Activated CD4-positive, alpha-beta T cell treated with anti-CD3 and anti-CD28 coated beads for 1 hour (primary cell): ENCODE data around the gene SLIT3.

ENCODE experiments used
- DNase-seq: peaks from one replicate; pipeline ENCODE4 v3.0.0-alpha.2; 2020

SLIT3 gene

DNA sequence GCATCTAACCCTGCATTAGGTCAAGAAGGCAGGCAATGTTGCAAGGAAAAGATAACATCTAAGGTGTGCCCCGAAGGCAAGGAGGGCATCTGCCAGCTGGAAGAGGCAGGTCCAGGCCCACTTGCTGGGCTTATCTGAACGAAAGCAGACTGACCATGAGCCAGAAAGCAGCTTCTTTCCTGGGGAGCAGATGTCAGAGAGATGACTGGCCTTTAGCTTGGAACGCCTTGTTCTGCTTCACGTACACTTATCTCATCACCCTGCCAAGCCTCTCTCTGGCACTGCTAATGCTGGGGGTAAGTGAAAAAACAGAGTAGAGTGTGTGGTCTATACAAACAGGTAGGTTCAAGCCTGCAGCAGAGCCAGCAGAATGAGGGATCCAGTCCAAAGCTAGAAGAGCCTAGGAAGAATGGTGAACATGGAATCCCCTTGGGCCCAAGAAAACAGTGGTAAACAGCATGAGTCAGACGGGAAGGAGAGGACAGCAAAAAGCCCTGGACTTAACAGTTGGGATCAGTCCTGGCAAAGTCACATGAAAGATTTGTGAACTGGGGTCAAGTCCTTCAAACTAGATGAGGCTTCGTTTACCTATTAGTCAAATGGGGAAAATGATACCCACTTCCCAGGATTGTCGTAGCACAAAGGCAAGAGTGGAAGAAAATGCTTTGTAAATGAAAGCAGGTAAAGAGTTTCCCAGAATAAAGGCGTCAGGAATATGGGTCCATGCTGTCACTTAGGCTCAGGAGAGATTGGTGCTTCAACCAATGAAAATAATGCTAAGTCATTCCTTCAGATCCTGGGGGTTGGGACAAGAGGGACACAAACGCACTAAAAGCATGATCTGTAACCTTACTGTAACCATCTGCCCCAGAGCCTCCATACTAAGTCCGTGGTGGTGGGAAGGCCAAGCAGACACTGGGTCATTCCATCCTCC is 200.9 kb downstream of the SLIT3 start:
- no peak for DNase-seq

DNA sequence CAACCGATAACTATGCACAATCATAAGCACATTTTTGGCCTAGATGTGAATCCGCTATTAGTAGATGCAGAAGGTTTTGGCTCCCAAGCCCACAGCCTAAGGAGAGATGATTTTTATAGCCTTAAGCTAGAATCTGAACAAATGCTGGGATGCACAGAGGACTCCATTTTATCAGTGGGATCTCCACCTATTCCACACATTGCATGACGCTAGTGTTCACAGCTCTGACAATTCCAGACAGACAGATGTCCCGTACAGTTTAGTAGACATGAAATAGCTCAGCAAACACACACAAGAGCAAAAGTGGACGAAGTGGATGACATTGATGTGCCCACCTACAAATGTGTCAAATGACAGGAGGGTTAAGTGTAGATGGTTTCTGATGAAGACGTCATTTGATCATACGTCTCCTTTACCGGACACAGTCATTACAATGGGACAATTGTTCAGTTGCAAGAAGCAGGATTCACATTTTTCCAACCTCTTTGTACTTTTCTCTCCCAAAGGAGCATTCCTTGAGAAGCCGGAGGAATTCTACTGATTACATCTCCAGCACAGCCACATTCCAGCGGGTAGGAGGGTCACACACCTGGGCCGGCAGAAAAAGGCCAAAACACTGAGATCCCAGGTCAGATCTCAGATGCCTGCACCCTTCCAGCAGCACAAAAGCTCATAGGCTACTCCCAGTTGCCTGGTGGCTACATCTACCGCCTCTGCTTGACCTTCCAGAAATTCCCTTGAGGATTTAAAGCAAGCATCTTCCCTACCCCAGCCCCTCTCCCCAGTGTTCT is 202.4 kb downstream of the SLIT3 start:
- DNase-seq = no peak

GRCh38 chr5:169097374-169098326 is 203.3 kb downstream of the SLIT3 start:
- DNase-seq = no peak

- no peak for DNase-seq
Measured at GRCh38 chr5:169095976-169096375, 205.0 kb downstream of the SLIT3 start.

GRCh38 chr5:169095410-169095960 is 205.5 kb downstream of the SLIT3 start:
- no peak for DNase-seq

DNA sequence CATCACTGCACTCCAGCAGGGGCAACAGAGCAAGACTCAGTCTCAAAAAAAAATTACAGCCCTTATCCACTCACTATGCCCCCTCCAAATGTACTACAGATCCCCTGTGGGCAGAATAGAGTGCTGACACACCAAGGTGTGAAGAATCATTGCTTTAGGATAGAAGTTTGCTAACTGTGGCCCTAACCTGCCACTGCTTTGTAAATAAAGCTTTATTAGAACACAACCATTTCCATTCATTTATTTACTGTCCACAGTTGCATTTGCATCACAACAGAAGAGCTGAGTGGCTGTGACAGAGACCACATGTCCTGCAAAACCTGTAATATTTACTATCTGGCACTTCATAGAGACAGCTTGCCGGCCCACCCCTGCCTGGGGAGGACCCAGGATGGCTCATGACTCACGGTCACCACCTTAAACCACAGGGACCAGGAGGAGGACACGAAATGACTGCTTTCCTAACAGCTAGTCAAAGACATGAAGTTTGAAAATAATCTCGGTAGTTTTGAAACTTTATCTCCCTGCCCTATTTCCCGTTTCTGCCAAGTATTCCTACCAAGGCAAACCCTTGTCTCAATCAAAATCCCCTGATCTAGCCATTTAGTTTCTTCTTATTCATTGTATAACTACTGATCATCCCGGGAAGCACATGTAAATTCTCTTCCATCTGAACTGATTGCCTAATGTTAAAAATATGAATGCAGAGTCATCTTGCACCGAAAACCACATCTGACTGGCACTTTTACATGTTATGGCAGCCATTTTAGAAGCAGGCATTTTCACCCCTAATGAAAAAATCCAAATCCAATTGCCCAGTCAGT is 206.1 kb downstream of the SLIT3 start:
- DNase-seq = no peak

- no peak for DNase-seq
Measured at GRCh38 chr5:169091396-169091980, 209.5 kb downstream of the SLIT3 start.

DNA sequence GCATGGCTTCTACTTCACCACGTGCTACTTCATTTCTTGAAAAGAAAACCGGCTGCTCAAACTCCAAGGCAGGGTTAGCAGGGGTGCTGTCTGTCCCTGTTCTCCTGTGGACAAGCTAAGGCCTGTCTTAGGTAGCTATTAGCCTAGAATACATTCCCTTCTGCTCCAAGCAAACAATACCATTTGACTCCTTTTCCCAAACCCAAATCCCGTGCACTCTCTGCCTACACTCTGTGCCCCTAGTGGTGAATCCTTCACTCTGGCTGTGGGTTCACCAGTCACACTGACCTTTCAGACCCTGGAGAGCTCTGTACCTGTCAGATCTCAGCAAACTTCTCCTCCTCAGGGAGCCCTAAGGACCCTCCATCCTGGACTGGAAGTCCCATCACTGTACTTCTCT is 211.6 kb downstream of the SLIT3 start:
- no peak for DNase-seq

GRCh38 chr5:169088028-169088725 is 212.8 kb downstream of the SLIT3 start:
- no peak for DNase-seq

DNA sequence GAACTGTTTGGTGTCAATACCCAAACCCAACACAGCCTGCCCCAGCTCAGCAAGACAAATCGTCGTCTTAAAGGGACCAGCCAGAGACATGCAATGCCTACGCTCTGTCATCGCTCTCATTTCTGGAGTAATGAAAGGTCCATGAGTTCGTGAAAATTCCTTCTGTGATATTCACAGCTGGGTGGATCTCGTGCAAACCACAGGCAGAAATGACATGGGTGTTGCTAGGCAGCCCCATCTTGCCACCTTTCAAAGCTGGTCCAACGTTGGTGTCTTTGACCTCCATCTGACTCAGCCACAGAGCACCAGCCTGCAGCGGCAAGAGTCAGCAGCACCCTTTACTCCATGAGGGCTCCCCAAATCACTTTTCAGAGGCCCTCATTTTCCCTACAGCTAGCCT is 215.3 kb downstream of the SLIT3 start:
- DNase-seq = no peak

- DNase-seq = no peak
Measured at GRCh38 chr5:169085212-169085611, 215.7 kb downstream of the SLIT3 start.

DNA sequence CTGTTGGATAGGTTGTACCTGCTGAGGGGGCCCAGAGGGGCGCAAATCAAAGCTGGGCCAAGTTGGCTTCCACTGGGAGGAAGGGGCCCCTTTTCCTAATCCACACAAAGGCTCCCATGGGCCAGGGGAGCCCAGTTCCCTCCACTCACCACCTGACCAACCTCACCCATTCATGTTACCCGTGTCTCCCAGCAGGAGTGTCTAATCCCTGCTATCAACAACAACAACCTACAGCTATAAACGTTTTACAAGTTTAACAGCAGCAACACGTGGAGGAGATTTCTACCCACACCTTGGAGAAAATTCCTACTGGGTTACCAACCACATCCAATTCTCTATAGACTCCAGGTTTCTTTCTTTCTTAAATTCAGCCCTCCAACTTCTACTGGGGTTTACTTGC is 216.2 kb downstream of the SLIT3 start:
- DNase-seq = no peak

DNA sequence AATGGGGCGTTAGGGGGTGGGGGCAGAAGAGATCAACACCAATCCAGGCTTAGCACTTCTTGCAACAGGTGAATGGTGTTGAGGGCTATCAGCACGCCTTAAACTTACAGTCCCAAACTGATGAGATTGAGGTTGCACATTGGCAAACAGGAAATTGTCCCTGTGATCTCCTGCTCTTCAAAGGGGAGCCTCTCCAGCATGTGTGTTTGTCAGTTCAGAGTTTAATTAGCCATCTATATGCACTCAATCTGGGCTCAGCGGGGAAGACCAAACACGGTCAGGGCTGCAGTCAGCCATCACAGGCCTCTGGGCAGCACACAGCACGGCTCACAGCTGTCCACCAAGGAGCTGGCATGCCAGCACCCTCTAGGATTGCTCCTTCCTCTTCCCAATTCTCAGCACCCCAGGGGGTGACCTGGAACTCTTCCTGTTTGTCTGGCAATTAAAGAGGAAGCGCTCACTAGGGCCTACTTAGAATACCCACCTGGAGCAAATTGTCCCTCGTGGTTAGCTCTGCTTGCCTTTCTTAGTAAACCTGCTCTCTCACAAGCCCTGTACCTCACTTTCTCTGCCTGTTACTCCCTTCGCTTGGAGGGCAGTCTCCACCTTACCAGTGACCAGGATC is 217.4 kb downstream of the SLIT3 start:
- DNase-seq = no peak

DNA sequence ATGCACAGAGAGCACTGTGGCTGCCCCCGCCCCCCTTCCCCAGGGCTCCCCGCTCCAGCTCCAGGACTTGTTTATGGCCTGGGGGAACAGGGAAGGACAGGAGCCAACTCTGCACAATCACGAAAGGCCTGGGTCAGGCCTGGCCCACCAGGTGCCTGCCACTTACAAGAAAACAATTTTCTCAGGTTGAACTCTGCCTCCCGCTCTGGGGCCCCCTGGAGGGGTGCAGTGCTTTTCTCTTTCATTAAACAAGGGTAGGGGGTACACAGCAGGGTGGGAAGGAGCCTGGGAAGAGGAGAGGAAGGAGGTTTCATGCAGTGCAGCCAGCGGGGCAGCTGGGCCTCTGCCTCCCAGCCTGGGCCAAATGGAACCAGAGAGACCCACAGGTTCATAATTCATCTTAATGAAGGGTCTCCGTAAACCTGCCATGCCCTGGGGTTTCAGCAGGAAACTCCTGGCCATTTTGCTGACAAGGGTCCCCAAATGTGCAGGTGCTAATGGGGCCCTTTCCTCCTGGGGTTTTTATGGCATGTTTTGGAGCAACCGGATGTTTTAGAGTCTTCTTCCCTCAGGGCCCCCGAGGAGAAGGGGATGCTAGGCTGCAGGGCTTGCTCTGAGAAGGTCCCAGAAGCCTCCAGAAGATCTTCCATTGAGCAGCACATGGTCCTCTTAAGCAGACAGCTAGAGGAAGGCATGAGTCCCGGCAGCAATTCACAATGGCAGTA is 219.8 kb downstream of the SLIT3 start:
- no peak for DNase-seq

DNA sequence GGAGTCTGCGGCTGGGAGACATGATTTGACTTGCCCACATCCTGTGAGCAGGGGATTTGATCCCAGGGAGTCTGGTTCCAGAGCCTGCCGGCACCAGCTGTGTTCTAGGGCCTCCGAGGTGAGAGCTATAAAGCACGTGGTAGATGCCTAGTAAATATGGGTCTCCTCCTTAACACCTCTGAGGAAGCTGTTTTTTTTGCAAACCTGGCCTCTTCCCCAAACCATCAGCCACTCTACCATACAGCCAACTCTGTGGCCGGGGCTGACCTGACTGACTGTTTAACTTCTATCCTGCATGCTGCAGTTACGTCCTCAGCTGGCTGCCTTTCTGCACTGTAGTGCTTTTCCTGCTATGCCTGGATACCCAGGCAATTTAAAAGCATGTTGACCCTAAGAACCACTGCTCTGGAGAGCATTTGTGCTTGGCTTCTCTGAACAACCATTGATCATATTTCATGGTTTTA is 220.5 kb downstream of the SLIT3 start:
- no peak for DNase-seq

DNA sequence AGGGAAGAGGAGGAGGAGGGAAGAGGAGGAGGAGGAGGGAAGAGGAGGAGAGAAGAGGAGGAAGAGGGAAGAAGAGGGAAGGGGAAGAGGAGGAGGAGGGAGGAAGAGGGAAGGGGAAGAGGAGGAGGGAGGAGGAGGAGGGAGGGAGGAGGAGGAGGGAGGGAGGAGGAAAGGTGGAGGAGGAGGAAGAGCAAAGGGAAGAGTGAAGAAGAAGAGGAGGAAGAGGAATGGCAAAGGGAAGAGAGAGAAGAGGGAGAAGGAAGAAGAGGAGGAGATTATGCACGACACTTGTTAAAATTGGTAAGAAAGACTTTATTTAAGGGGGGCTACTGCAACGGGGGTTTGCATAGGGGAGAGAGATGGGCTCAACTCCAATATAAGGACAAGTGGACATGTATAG is 221.2 kb downstream of the SLIT3 start:
- no peak for DNase-seq

- DNase-seq = no peak
Measured at GRCh38 chr5:169074839-169075238, 226.1 kb downstream of the SLIT3 start.

DNA sequence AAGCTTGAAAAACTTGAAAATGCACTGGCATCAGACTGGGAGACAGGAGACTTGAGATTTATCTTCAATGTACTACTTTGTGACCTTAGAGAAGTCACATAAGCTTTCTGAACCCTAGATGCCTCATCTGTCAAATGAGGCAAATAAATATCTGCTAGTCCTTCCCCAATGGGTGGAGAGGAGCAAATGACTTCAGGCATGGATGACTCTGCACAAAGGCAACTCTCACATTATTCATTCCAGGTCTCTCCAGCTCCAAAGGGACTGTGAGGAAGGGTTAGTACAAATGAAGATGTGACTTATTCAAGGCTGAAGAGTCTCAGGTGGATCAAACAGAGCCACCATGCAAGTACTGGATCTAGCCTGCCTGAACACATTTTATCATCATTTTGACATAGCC is 228.7 kb downstream of the SLIT3 start:
- no peak for DNase-seq

GRCh38 chr5:169070413-169070812 is 230.5 kb downstream of the SLIT3 start:
- no peak for DNase-seq
